GM20000 (cell line): ENCODE measurements around the gene HIGD1C.

ENCODE experiments used
- DNase-seq: peaks from one replicate; pipeline ENCODE4 v3.0.0; 2012; ENCODE audit warnings: low spot score
- CTCF ChIP-seq: IDR thresholded peaks from 2 replicates; pipeline ENCODE4 v1.5.1; 2012; ENCODE audit warnings: mild to moderate bottlenecking, control low read depth; ENCODE audit errors: extremely low read depth, missing control alignments

Gene HIGD1C

GRCh38 chr12:50979369-50980052 lies 27.2 kb downstream of the HIGD1C start:
- DNase-seq, result peak; percentile 41
- no peak for TF ChIP-seq CTCF

DNA sequence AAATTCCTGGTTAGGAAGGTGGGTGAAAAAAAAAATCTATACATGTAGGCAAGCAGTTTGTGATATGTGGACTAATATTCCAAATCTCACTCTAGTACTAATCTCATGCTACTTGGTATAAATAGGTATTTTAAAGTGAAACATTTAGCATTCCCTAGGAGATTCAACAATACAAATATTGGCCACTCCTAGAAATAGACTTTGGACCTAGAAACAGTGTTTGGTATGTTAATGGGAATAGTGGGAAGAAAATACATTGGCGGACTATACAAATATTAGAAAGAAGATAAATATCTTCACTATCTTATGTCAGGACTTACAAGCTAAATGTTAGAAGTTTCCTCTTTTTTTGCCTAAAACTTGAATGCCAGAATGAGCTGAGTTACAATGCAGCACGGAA lies 28.2 kb downstream of the HIGD1C start:
- no peak for TF ChIP-seq CTCF
- no peak for DNase-seq

- no peak for DNase-seq
These were observed 29.2 kb downstream of the HIGD1C start for GRCh38 chr12:50981319-50982239.

DNA sequence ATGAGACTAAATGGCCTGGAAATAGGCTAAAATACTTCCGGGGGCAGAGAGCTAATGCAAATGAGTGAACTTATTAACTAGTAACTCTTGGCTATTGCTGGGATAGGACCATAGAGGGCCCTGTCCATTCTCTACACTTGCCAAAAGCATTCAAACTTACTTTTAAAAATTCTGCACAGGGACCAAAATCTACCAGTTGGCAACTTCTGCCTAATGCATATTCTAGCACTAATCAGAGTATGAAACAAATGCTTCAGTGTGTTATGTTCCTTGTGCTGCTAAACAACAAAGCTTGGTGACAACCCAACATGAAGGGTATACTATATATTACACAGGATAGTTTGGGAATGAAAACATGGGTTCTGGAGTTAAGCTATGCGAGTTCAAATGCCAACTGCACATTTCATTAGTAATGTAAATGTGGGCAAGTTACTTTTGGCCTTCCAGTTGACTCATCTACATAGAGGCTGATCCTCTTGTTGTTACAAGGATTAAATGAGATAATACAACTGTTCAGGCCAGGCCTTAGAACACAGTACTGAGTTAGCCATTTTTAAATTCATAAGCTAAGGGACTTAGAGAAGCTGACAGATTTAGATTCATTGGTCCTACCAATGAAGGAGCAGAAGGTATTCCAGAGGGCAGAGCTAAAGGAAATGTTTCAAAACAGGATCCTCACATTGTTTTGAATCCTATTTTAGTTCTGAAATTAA lies 32.4 kb downstream of the HIGD1C start:
- DNase-seq, result no peak
- no peak for TF ChIP-seq CTCF

More at GRCh38 chr12:50981319-50982239, 29.2 kb downstream of the HIGD1C start:
- TF ChIP-seq CTCF, result no peak

DNA sequence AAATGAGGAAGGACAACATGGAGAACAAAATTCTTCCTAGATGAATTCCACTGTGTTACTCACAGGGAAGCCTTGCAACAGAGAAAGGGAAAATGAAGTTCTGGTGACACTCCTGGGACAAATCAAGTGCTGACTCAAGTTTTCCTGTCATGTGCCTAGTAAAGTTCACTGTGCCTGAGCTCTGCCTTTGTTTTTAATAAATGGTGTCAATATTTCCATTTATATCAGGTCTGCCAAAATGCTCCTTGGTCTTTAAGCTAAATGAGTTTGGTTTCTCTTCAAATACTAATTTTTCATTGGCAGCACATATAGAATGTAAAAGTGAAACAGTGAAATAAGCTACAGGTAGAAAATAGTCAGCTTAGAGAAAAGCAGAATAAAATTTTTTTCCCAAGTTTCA lies 33.0 kb downstream of the HIGD1C start:
- DNase-seq, result no peak

DNA sequence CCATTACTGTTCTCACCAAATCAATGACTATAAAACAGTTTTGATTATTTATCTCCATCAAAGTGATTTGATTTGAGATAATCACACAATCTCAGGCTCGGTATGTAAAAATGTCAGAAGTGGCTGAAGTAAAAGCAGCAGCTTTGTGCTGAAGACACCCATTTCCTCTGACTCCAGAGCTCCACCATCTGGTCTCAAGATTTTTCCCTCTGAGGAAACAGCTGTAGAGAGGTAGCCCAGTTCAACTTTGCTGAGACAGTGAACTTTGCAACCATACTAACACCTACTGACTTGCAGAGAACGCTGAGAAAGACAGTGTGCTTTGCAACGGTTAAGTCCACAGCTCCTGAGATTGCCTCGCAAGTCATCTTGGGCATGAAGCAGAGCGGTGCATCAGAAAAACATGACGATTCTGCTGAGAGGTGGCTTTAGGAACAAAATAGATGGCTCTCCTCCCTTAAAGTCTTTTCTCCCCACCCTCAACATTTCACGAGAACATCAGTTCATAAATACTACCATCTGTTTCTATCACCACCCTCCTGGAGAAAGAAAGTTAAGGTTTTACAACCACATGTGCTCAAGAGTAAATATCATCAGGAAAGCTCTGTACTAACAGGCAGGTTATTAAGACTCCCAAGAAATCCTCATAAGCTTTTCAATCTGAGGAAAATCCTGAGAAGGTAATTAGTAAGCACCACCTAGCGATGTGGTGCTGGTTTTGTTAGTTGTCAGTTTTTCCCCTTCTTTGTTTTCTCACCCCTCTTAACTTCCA lies 34.8 kb downstream of the HIGD1C start:
- DNase-seq, result peak; percentile 46

More for the DNA sequence above, 33.0 kb downstream of the HIGD1C start:
- no peak for TF ChIP-seq CTCF

More for the DNA sequence above, 34.8 kb downstream of the HIGD1C start:
- peak; percentile 49 for TF ChIP-seq CTCF
